Stomach (tissue), 9 donors: Measurements from ENCODE around the gene ST8SIA3. TPM values are rescaled to one million over a fixed set of nuclear protein-coding genes. Genes with fewer than 3 reads are reported as not detected.
A peak's percentile ranks its signal among the peaks of the same experiment; 100 is the strongest.
"Not testable (repeated sequence)": the region's sequence is repeated elsewhere in the genome, so short reads cannot be mapped to it uniquely, and the experiment has no call there.

Experiments used
- DNase-seq, 2 donors: peaks; one replicate each; pipeline versions ENCODE4 v3.0.0 to v3.0.0-alpha.2; 2013 to 2019
- H3K27ac ChIP-seq, 5 donors: fragments of 200-600 bp in 4 of 5; sonication (generic) in 4 of 5; one replicate each; pipeline ENCODE4 v1.5.1; 2013 to 2019; ENCODE audit warnings: mild to moderate bottlenecking in 1 of 5, moderate library complexity in 1 of 5
- H3K27me3 ChIP-seq, 3 donors: fragments of 200-600 bp; sonication (generic); one replicate each; pipeline ENCODE4 v1.5.1; 2017 to 2019; ENCODE audit warnings: mixed run types in 1 of 3
- H3K36me3 ChIP-seq, 4 donors: fragments of 200-600 bp; sonication (generic); 1 replicate in 3 of 4; 2 replicates in 1 of 4; pipeline ENCODE4 v1.5.1; 2016 to 2019
- H3K4me1 ChIP-seq, 4 donors: fragments of 200-600 bp; sonication (generic); one replicate each; pipeline ENCODE4 v1.5.1; 2016 to 2019
- H3K4me3 ChIP-seq, 4 donors: fragments of 200-600 bp; sonication (generic) in 3 of 4; one replicate each; pipeline ENCODE4 v1.5.1; 2016 to 2019; ENCODE audit warnings: mild to moderate bottlenecking in 1 of 4
- H3K9me3 ChIP-seq, 4 donors: fragments of 200-600 bp; sonication (generic); one replicate each; pipeline ENCODE4 v1.5.1; 2016 to 2019
- EP300 ChIP-seq: sonication (generic); formaldehyde crosslinking; IDR thresholded peaks from one replicate; pipeline ENCODE4 v1.6.1; 2017; ENCODE audit warnings: antibody characterized with exemption
- POLR2A ChIP-seq, 4 donors: fragments of 450-650 bp; IDR thresholded peaks; one replicate each; pipeline ENCODE4 v1.6.1; 2016; ENCODE audit warnings: antibody characterized with exemption in 4 of 4, control low read depth in 2 of 4, mild to moderate bottlenecking in 1 of 4, moderate library complexity in 1 of 4
- POLR2AphosphoS5 ChIP-seq, 3 donors: sonication (generic); formaldehyde crosslinking; IDR thresholded peaks; one replicate each; pipeline ENCODE4 v1.6.1; 2016; ENCODE audit warnings: antibody characterized with exemption in 3 of 3
- WGBS, 5 donors: extraction: QIAGEN DNeasy Blood & Tissue Kit in 3 of 5; methylation state at CpG; one replicate each; pipeline versions ENCODE4 v1.1.5 to v1.1.7; 2013 to 2018; 5-methylcytosine and 5-hydroxymethylcytosine counted together
- intact Hi-C: fragments of 100-400 bp; cut with DNase I; formaldehyde crosslinking; loops from one replicate; pipeline ENCODE4 v1.15.1; 2023; ENCODE audit warnings: low total_unique reads
- polyA plus RNA-seq, 3 donors: library from polyadenylated mRNA; stranded (reverse); fragments of 200-250 nt; gene quantifications; one replicate each; pipeline ENCODE4 v1.2.3, GENCODE V29; 2013
- total RNA-seq, 5 donors: library from RNA; depleted of rRNA; stranded (reverse); fragments of >200 nt; gene quantifications; one replicate each; pipeline versions ENCODE4 v1.1.0 to v1.2.3, GENCODE V29; 2014 to 2016
- TF ChIP-seq, protein P1 (sequence below), 7 experiments: fragments of 450-650 bp in 4 of 7; fragments of 200-600 bp in 3 of 7; sonication (generic) in 3 of 7; IDR thresholded peaks; one replicate each; pipeline ENCODE4 v1.5.1; 2016 to 2019; ENCODE audit warnings: antibody characterized with exemption in 7 of 7, control low read depth in 2 of 7, mild to moderate bottlenecking in 1 of 7
- donor health status: healthy with polysubstance abuse.
- donor health status: Bipolar disorder and iron deficiency.
- donor health status: healthy.

ST8SIA3 gene
- total and polyA plus RNA-seq, 8 donors: 0.35 to 0.56 (median 0.55) TPM; not detected in 5

GRCh38 chr18:57389271-57389670, 36.9 kb downstream of the ST8SIA3 start:
- H3K36me3 ChIP-seq: no peaks in the 10 kb centered on the region
- H3K4me1 ChIP-seq: no peaks in the 10 kb centered on the region
- no peak overlapping the region for H3K4me3 ChIP-seq
- no peak overlapping the region for H3K27ac ChIP-seq
- WGBS, 5 donors: 12 to 43% (median 27%) methylated on average over 2 of the region's 2 CpGs
- intact Hi-C loops: no loop called here
- TF ChIP-seq EP300 (no peak), POLR2AphosphoS5 (IDR thresholded peaks at IDR 0.05) (no peak), POLR2A (IDR thresholded peaks at IDR 0.05) (no peak)
- TF ChIP-seq, protein P1, sequence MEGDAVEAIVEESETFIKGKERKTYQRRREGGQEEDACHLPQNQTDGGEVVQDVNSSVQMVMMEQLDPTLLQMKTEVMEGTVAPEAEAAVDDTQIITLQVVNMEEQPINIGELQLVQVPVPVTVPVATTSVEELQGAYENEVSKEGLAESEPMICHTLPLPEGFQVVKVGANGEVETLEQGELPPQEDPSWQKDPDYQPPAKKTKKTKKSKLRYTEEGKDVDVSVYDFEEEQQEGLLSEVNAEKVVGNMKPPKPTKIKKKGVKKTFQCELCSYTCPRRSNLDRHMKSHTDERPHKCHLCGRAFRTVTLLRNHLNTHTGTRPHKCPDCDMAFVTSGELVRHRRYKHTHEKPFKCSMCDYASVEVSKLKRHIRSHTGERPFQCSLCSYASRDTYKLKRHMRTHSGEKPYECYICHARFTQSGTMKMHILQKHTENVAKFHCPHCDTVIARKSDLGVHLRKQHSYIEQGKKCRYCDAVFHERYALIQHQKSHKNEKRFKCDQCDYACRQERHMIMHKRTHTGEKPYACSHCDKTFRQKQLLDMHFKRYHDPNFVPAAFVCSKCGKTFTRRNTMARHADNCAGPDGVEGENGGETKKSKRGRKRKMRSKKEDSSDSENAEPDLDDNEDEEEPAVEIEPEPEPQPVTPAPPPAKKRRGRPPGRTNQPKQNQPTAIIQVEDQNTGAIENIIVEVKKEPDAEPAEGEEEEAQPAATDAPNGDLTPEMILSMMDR (IDR thresholded peaks at IDR 0.05): no peak
- H3K9me3 ChIP-seq: peaks cover 0 to 5% (median 0%) of the 10 kb centered on the region in 4 donors
- peak in 1 of 2 donors; percentile 39 for DNase-seq
- no peaks in the 10 kb centered on the region for H3K27me3 ChIP-seq

- H3K36me3 ChIP-seq: no peaks in the 10 kb centered on the region
- H3K27ac ChIP-seq: no peak overlapping the region
- no peaks in the 10 kb centered on the region for H3K4me1 ChIP-seq
- H3K9me3 ChIP-seq: peaks cover 0 to 6% (median 4%) of the 10 kb centered on the region in 4 donors
- no peak overlapping the region for H3K4me3 ChIP-seq
- TF ChIP-seq, protein P1 (IDR thresholded peaks at IDR 0.05): no peak
- TF ChIP-seq EP300 (no peak), POLR2A (IDR thresholded peaks at IDR 0.05) (no peak), POLR2AphosphoS5 (IDR thresholded peaks at IDR 0.05) (no peak)
- WGBS, 5 donors: 41 to 53% (median 44%) methylated on average over 3 of the region's 3 CpGs
- no peaks in the 10 kb centered on the region for H3K27me3 ChIP-seq
- no peak for DNase-seq
- intact Hi-C loops: no loop called here
These were observed 37.7 kb downstream of the ST8SIA3 start for GRCh38 chr18:57390044-57390443.

DNA sequence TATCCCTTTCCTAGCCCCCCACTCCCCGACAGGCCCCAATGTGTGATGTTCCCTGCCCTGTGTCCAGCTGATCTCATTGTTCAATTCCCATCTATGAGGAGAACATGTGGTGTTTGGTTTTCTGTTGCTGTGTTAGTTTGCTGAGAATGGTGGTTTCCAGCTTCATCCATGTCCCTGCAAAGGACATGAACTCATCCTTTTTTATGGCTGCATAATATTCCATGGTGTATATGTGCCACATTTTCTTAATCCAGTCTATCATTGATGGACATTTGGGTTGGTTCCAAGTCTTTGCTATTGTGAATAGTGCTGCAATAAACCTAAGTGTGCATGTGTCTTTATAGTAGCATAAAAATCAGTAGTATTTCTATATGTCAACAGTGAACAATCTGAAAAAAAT, 42.4 kb downstream of the ST8SIA3 start:
- H3K4me1 ChIP-seq, H3K27ac ChIP-seq, intact Hi-C loops, H3K4me3 ChIP-seq, DNase-seq, H3K36me3 ChIP-seq, H3K27me3 ChIP-seq: not testable (repeated sequence)
- peaks cover 0 to 13% (median 7%) of the 10 kb centered on the region in 4 donors for H3K9me3 ChIP-seq
- WGBS, 5 donors: 90 to 97% (median 95%) methylated on average over 1 of the region's 1 CpG

- intact Hi-C loops, H3K36me3 ChIP-seq, DNase-seq, H3K4me1 ChIP-seq, H3K4me3 ChIP-seq, H3K27ac ChIP-seq, H3K27me3 ChIP-seq: not testable (repeated sequence)
- 85 to 95% (median 94%) methylated on average over 7 of the region's 7 CpGs for WGBS, 5 donors
- peaks cover 0 to 13% (median 4%) of the 10 kb centered on the region in 4 donors for H3K9me3 ChIP-seq
These were observed 44.5 kb downstream of the ST8SIA3 start for GRCh38 chr18:57396831-57397230.

- DNase-seq: no peak
- no peak overlapping the region for H3K4me3 ChIP-seq
- no peaks in the 10 kb centered on the region for H3K36me3 ChIP-seq
- H3K4me1 ChIP-seq: no peaks in the 10 kb centered on the region
- WGBS, 5 donors: 46 to 70% (median 66%) methylated on average over 2 of the region's 2 CpGs
- TF ChIP-seq, protein P1 (IDR thresholded peaks at IDR 0.05): no peak
- TF ChIP-seq POLR2AphosphoS5 (IDR thresholded peaks at IDR 0.05) (no peak), POLR2A (IDR thresholded peaks at IDR 0.05) (no peak), EP300 (no peak)
- peaks cover 0 to 7% (median 0%) of the 10 kb centered on the region in 3 donors for H3K27me3 ChIP-seq
- intact Hi-C loops: no loop called here
- no peak overlapping the region for H3K27ac ChIP-seq
- H3K9me3 ChIP-seq: peaks cover 0 to 13% (median 4%) of the 10 kb centered on the region in 4 donors
These were observed 45.2 kb downstream of the ST8SIA3 start for GRCh38 chr18:57397440-57398132.
